Inflammatory macrophage treated with lipopolysaccharide for 4 hours (primary cell): ENCODE measurements around the gene GLS2.
"Not testable (repeated sequence)": the region's sequence is repeated elsewhere in the genome, so short reads cannot be mapped to it uniquely, and the experiment has no call there.

Experiments
- DNase-seq: peaks from one replicate; pipeline ENCODE4 v3.0.0-alpha.2; 2020

The GLS2 gene

DNA sequence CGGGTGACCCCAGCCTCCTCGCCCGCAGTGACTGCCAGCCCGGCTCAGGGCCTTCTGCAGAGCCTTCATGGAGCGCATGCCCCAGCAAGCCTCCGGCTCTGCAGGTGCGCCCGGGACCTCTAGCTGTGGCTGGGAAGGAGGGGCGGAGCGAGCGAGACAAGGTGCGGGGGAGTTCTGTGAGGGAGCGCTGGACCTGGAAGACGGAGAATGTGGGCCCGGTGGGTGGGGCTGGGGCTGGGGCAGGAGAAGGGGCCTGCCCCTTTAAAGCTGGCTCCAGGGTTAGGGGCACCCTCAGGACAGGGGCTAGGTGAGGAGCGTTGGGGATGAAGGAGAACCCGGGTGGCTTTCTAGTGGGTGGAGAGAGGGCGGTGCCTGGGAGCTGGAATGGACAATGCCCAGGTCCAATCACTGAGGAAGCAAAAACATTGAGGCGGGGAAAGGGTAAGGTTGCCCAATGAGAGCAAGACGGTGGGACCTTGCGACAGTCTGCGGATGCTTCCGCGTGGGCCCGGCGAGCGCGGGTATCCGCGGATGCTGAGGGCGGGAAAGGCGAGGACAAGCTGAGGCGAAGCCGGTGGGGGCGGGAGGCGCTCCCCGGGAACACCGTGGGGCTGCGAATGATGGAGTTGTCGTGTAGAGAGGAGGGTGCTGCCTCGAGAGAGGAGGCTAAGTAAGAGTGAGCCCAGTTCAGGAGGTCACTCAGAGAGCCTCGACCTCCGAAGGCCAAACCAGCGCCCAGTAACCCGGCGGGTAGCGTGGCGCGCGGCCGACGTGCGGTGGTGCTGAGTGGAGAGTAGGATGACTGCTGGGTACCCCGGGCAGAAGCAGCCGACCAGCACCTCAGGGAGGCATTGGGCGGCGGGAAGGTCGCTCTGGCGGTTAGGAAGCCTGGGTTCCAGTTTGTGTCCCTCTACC is at the start of gene GLS2:
GLS2 (minus strand) TSS at position 121 of the 915 bp plus-strand sequence; CDS start at position 78, 43 bp downstream.
- DNase-seq = peak; percentile 65

DNA sequence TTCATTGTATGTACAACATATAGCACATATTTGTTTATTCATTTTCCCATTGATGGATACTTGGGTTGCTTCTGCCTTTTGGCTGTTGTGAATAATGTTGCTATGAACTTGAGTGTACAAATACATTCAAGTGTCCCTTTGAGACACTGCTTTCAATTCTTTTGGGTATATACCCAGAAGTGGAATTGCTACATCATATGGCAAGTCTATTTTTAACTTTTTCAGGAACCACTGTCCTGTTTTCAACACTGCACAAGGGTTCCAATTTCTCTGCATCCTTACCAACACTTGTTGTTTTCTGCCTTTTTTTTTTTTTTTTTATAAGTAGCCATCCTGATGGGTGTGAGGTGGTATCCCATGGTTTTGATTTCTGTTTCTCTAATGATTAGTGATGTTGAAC is 49.6 kb upstream of the GLS2 start:
- peak; percentile 45 for DNase-seq

DNA sequence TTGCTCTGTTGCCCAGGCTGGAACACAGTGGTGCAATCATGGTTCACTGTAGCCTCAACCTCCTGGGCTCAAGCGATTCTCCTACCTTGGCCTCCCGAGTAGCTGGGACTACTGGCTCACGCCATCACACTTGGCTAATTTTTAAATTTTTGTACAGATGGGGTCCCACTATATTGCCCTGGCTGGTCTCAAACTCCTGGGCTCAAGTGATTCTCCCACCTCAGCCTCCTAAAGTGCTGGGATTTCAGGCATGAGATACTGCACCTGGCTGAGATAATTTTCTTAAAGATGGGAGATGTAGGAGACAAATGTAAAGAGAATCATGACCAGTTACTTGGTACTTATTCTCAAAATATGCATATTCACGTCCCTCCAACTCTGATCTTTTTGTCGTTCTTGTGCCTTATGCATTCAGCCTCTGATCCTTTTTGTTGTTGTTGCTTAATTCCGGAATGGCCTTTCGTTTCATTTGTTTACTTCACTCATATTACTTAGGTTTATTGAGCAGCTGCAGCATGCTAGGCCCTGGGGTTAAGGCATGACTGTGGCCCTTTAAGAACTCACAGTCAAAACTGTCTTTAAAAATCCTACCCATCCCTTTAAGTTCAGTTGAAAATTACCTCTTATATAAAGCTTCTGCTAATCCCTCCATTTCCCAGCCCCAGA is 42.6 kb upstream of the GLS2 start:
- no peak for DNase-seq

DNA sequence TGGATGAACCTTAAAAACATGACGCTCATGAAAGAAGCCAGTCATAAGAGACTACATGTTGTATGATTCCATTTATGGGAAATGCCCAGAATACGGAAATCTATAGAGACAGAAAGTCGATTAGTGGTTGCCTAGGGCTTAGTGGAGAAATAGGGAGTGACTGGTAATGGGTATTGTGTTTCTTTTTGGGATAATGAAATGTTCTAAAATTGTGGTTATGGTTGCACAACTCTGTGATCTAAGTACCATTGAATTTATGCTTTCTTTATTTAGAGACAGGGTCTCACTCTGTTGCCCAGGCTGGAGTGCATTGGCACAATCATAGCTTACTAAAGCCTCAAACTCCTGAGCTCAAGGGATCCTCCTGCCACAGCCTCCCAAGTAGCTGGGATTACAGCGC is 41.7 kb upstream of the GLS2 start:
- no peak for DNase-seq

DNA sequence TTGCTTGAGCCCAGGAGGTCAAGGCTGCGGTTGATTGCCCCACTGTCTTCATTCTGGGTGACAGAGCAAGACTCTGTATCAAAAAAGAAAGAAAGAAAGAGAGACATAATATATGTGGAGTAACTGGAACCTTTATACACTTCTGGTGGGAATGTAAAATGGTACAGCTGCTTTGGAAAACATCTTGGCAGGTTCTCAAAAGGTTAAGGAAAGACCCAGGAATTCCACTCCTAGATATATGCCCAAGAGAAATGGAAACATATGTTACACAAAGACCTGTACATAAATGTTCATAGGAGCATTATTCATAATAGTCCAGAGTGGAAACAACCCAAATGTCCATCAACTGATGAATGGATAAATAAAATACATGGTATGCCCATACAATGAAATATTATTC is 40.9 kb upstream of the GLS2 start:
- no peak for DNase-seq

DNA sequence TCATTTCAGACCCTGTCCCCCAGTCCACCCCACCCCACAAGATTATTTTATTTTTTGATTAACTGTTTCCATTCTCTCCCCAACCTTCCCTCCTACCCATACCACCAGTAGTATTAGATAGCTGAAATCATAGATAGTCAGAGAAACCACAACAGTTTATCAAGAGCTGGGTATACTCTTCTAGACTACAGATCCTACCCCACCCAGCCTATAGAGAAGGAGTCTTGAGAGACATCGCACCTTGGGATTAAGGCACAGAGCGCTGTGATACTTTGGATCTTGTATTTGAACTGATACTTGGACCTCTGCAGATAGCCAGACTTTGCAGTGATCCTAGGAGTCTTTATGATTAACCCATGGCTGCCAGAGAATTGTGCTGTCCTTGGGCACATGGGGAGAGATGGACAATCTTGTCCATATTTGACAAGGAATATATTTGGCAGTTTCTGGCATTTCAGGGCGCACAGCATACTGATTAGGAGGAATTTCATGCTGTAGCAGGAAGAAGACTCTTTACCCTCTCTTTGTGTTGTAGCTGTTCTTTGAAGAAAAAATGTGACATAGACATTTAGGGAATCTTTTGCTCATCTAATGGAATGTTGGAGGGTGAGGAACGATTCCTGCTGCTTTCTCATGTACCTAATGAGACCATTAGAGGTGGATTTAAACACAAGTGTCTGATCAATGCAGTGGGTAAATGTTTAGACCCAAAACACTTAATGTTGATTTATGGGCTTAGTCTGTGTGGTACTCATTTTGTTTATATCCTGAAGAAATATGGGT is 34.6 kb upstream of the GLS2 start:
- no peak for DNase-seq

DNA sequence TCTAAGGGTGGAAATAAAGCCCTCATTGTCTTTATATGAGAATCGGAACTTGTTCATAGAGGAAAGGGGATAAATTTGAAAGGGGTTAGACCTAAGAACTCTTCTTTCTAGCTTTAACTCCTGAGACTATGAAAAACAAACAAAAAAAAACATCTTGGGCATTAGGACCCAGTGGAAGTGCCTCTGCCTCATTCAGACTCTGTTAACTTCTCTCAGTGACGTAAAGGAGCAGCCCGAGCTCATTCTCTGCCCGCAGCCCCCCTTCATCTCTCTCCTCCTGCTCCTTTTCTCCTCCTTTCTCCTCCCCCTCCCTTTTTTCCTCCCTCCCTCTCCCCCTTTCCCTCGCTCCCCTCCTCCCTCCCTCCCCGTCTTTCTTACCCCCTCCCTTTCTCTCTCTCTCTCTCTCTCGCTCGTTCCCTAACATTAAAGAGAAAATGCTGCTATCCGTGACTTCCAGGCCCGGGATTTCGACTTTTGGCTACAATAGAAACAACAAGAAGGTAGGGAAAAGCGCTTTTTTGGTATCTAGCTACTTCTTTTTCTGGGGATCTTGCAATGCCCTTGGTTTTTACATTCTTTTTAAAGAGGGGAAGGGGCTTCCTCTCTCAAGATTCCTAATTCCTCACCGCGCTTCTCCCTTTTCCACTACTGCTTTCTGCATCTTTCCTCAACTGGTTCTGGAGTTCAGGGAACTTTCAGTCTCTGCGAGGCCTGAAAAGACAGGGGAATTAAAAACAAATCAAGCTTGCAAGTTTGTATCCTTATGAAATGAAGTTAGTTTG is 33.8 kb upstream of the GLS2 start, which contains the start of gene RBMS2:
RBMS2 (plus strand) TSS at position 231 of the 782 bp plus-strand sequence; CDS start at position 435, 204 bp downstream.
- peak; percentile 55 for DNase-seq

DNA sequence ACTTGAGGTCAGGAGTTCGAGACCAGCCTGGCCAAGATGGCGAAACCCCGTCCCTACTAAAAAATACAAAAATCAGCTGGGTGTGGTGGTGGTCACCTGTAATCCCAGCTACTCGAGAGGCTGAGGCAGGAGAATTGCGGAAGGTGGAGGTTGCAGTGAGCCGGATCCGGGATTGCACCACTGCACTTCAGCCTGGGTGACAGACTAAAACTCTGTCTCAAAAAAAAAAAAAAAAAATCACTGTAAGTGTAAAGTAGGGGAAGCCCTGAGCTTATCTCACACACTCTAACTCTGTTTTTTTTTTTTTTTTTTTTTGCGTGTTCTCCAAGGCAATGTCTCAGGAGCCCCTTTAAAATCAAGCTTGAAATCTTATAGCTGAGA is 33.2 kb upstream of the GLS2 start:
- DNase-seq = peak; percentile 60

DNA sequence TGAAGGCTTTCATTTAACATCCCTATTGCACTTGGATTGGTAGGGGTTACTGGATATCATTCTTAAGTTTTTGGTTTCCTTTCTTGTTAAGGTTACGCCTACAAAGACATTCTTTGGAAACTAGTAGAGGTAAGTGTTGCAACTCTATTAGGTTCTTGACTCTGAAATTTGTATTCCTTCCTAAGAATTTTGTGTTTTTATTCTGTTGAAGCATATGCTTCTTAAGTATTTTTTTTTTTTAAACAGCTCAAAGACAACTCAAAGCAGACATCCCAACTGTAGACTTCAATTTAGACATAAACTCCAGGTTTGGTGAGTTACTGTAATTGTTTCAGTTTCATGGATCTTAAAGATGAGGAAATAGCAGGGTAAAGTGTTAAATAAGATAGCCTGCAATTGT is 32.5 kb upstream of the GLS2 start:
- DNase-seq = peak; percentile 70

DNA sequence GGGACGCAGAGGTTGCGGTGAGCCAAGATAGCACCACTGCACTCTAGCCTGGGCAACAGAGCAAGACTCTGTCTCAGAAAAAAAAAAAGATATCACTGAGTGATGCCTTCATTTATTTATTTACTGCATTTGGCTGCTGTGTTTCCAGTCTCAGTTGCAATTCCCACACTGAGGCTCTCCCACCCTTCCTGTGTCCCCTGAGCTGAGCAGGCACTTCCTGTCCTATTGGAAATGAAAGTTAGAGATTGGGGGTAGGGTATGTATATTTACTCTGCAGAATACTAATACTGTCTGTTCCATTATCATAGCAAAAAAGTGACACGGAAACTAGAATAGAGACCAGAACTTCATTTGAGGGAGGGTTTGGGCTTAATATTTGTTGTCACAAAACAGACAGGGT is 32.1 kb upstream of the GLS2 start:
- DNase-seq = peak; percentile 18

DNA sequence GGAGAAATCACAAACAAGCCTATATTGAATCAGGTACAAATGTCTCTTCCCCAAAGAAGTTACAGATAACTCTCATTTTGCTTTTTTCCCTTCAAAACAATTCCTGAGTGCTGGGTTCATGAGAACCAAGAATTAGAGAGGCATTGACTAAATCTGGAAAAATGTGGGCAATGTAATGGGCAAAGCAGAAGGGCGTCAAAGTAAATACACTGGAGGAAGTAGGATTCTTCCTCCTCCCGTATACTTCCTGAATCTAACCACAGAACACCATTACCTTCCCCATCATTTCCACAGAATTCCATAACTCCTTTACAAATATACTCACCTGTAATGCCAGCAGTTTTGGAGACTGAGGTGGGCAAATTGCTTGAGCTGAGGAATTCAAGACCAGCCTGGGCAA is 30.6 kb upstream of the GLS2 start:
- DNase-seq = peak; percentile 16

DNA sequence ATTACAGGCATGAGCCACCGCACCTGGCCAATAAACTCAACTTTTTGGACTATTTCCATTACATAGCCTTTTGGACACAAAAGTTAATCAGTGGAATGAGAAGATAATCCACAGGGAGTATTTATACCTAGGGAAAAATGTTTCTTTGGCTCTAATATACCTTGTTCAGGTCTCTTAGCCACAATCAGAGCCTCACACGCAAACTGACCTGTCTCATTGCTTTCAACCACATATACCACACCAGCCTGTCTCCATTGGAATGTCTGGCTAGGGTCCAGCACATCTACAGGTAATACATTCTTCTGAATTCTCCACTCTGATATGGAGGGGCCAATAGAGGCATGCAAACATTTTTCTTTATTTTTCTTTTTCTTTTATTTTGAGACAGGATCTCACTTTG is 29.9 kb upstream of the GLS2 start:
- no peak for DNase-seq

DNA sequence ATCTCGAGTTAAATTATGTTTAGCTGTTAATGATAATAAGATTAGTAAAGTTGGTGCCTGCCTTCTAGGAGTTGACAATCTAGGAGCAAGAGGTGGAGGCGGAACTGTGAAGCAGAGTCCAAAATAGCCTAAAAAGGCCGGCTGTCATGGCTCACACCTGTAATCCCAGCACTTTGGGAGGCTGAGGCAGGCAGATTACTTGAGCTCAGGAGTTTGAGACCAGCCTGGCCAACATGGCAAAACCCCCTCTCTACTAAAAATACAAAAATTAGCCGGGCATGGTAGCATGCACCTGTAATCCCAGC is 26.0 kb upstream of the GLS2 start:
- DNase-seq = not testable (repeated sequence)

DNA sequence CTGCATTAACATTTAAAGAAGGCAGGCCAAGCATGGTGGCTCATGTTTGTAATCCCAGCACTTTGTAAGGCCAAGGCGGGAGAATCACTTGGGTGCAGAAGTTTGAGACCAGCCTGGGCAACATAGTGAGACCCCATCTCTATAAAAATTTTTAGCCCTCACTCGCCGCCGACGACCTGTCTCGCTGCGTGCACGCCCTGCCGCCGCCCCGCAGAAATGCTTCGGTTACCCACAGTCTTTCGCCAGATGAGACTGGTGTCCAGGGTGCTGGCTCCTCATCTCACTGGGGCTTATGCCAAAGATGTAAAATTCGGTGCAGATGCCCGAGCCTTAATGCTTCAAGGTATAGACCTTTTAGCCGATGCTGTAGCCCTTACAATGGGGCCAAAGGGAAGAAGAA is 22.8 kb upstream of the GLS2 start:
- DNase-seq = no peak

DNA sequence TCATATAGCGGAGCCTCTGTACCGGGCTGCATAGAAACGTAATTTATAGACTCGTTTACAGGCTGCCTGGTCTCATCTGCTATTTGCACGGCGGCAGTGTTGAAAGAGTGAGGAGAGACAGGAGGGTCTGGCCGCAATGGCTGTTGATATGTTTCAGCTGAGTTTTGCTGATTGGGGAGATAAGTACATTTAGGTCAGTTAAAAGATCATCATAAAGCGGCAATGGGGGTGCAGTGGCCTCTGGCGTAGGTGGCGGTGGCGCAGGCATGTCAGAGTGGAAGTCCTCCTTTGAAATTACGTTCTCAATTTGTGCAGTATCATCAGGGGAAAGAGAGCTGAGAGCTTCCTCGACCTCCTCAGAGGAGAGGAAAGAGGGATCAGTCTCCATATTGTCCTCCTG is 11.9 kb upstream of the GLS2 start:
- not testable (repeated sequence) for DNase-seq

DNA sequence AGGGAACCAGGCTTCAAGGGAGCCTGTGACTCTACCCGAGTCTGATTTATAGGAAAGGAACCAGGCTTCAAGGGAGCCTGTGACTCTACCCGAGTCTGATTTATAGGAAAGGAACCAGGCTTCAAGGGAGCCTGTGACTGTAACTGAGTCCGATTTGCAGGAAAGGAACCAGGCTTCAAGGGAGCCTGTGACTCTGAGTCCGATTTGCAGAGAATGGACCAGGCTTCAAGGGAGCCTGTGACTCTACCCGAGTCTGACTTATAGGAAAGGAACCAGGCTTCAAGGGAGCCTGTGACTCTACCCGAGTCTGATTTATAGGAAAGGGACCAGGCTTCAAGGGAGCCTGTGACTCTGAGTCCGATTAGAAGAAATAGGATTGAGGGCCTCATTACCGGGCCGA is 11.5 kb upstream of the GLS2 start:
- DNase-seq = not testable (repeated sequence)

DNA sequence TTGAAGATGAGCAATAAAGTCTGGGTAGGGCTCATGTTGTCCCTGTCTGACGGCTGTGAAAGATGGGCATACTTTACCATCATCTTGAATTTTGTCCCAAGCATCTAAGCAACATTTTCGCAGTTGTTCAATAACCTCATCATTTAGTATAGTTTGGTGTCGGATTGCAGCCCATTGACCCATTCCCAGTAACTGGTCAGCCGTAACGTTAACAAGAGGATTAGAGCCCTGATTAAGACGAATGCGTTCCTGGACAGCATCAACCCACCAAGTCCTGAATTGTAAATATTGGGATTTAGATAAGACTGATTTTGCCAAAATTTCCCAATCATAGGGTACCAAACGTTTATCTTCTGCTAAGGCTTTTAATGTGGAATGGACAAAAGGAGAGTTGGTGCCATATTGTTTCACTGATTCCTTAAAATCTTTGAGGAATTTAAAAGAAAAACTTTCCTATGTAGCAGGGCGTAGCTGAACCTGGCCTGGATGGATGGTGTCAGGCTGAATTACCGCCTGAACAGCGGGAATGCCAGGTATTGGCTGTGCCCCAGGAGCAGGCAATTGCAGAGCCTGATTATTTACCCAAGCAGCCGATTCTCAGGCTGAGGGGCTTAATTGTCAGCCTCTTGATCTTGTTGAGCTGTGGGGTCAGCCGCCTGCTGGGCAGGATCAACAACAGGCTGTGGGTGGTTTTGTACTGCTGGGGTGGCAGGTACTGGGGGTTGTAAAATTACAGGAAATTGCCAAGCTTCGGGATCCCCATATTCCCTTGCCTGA is 10.4 kb upstream of the GLS2 start:
- not testable (repeated sequence) for DNase-seq

DNA sequence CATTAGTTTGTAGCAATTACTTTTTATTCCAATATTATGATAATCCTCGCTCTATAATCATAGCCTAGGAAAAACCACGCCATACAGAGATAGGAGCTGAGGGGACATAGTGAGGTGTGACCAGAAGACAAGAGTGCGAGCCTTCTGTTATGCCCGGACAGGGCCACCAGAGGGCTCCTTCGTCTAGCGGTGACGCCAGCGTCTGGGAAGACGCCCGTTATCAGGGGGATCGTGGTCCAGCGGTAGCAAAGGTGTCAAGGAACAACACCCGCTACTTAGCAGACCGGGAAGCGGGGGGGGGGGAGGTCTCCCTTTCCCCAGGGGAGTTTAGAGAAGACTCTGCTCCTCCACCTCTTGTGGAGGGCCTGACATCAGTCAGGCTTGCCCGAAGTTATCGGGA is 8.7 kb upstream of the GLS2 start:
- peak; percentile 27 for DNase-seq

DNA sequence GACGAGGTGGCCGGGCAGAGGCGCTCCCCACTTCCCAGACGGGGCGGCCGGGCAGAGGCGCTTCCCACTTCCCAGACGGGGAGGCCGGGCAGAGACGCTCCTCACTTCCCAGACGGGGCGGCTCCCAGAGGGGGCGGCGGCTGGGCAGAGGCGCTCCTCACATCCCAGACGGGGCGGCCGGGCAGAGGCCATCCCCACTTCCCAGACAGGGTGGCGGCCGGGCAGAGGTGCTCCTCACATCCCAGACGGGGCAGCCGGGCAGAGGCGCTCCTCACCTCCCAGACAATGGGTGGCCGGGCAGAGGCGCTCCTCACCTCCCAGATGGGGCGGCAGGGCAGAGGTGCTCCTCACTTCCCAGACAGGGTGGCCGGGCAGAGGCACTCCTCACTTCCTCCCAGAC is 6.5 kb upstream of the GLS2 start:
- not testable (repeated sequence) for DNase-seq

DNA sequence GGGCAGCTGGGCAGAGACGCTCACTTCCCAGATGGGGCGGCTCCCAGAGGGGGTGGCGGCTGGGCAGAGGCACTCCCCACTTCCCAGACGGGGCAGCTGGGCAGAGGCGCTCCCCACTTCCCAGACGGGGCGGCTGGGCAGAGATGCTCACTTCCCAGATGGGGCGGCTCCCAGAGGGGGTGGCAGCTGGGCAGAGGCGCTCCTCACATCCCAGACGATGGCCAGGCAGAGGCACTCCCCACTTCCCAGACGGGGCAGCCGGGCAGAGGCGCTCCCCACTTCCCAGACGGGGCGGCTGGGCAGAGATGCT is 6.1 kb upstream of the GLS2 start:
- DNase-seq = not testable (repeated sequence)

DNA sequence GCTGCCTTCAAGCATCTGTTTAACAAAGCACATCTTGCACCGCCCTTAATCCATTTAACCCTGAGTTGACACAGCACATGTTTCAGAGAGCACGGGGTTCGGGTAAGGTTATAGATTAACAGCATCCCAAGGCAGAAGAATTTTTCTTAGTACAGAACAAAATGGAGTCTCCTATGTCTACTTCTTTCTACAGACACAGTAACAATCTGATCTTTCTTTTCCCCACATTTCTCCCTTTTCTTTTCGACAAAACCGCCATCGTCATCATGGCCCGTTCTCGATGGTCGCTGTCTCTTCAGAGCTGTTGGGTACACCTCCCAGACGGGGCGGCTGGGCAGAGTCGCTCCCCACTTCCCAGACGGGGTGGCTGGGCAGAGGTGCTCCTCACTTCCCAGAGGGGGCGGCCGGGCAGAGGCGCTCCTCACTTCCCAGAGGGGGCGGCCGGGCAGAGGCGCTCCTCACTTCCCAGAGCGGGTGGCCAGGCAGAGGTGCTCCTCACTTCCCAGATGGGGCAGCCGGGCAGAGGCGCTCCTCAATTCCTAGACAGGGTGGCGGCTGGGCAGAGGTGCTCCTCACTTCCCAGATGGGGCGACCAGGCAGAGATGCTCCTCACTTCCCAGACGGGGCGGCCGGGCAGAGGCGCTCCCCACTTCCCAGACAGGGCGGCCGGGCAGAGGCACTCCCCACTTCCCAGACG is 5.6 kb upstream of the GLS2 start:
- DNase-seq = not testable (repeated sequence)
